ENCODE results near the gene CFAP43. TPM values are rescaled to one million over a fixed set of nuclear protein-coding genes. Genes with fewer than 3 reads are reported as not detected.
A peak's percentile ranks its signal among the peaks of the same experiment; 100 is the strongest.

Gene CFAP43
- 0.07 TPM in 2 replicates for total RNA-seq

GRCh38 chr10:104231784-104232612 is at the start of gene CFAP43:
Gene CFAP43 (minus strand): TSS chr10:104232364. CDS start chr10:104232246, 118 bp downstream.
- peak; percentile 80 for DNase-seq (ENCODE audit: low read depth, low spot score)

- DNase-seq (ENCODE audit: low read depth, low spot score): no peak
Observed at GRCh38 chr10:104281694-104282093, 49.5 kb upstream of the CFAP43 start.

- DNase-seq (ENCODE audit: low read depth, low spot score): no peak
Observed at GRCh38 chr10:104279550-104280259, 47.5 kb upstream of the CFAP43 start.

GRCh38 chr10:104277785-104278184 is 45.6 kb upstream of the CFAP43 start:
- DNase-seq (ENCODE audit: low read depth, low spot score): no peak

- DNase-seq (ENCODE audit: low read depth, low spot score): no peak
Observed at GRCh38 chr10:104276192-104276591, 44.0 kb upstream of the CFAP43 start.

- DNase-seq (ENCODE audit: low read depth, low spot score): no peak
Observed at GRCh38 chr10:104274762-104275721, 42.9 kb upstream of the CFAP43 start.

GRCh38 chr10:104273899-104274575 is 41.9 kb upstream of the CFAP43 start:
- no peak for DNase-seq (ENCODE audit: low read depth, low spot score)

- no peak for DNase-seq (ENCODE audit: low read depth, low spot score)
Observed at GRCh38 chr10:104273286-104273685, 41.1 kb upstream of the CFAP43 start.

GRCh38 chr10:104268713-104269645 is 36.8 kb upstream of the CFAP43 start, which contains the start of gene GSTO2:
Gene GSTO2 (plus strand): TSS chr10:104269184. CDS start chr10:104274916, 5,732 bp downstream.
- DNase-seq (ENCODE audit: low read depth, low spot score): peak; percentile 97

GRCh38 chr10:104268405-104268712 is 36.2 kb upstream of the CFAP43 start:
- DNase-seq (ENCODE audit: low read depth, low spot score): no peak

GRCh38 chr10:104267721-104268404 is 35.7 kb upstream of the CFAP43 start:
- no peak for DNase-seq (ENCODE audit: low read depth, low spot score)

GRCh38 chr10:104264783-104265182 is 32.6 kb upstream of the CFAP43 start:
- DNase-seq (ENCODE audit: low read depth, low spot score): no peak

- DNase-seq (ENCODE audit: low read depth, low spot score): no peak
Observed at GRCh38 chr10:104262055-104262454, 29.9 kb upstream of the CFAP43 start.

- no peak for DNase-seq (ENCODE audit: low read depth, low spot score)
Observed at GRCh38 chr10:104260775-104261115, 28.6 kb upstream of the CFAP43 start.

GRCh38 chr10:104259999-104260774 is 28.0 kb upstream of the CFAP43 start:
- no peak for DNase-seq (ENCODE audit: low read depth, low spot score)

- DNase-seq (ENCODE audit: low read depth, low spot score): no peak
Observed at GRCh38 chr10:104259456-104259855, 27.3 kb upstream of the CFAP43 start.

- DNase-seq (ENCODE audit: low read depth, low spot score): no peak
Observed at GRCh38 chr10:104258209-104258608, 26.0 kb upstream of the CFAP43 start.

GRCh38 chr10:104257235-104257634 is 25.1 kb upstream of the CFAP43 start:
- no peak for DNase-seq (ENCODE audit: low read depth, low spot score)
